Astrocyte (in vitro differentiated cells and primary cell): Measurements from ENCODE around the gene FAHD2A. TPM values are rescaled to one million over a fixed set of nuclear protein-coding genes. Genes with fewer than 3 reads are reported as not detected.
A peak's percentile ranks its signal among the peaks of the same experiment; 100 is the strongest.
"Not testable (repeated sequence)": the region's sequence is repeated elsewhere in the genome, so short reads cannot be mapped to it uniquely, and the experiment has no call there.

Source experiments
- DNase-seq: peaks from one replicate; pipeline ENCODE4 v3.0.0-alpha.2; 2010; ENCODE audit warnings: low read depth
- FAIRE-seq: peaks from 2 replicates; lab custom pipeline; 2011; peaks lifted over from hg19 to GRCh38; lab: Jason Lieb, UNC
- H2AFZ ChIP-seq: 2 replicates; pipeline ENCODE4 v1.6.0; 2012; ENCODE audit warnings: low read depth, low read length, inconsistent platforms
- H3K27ac ChIP-seq: 2 replicates; pipeline ENCODE4 v1.5.1; 2011; ENCODE audit warnings: low read depth, low read length, inconsistent platforms
- H3K27me3 ChIP-seq: 2 replicates; pipeline ENCODE4 v1.6.0; 2011; ENCODE audit warnings: low read length, inconsistent platforms; ENCODE audit not compliant: insufficient read depth
- H3K36me3 ChIP-seq: 2 replicates; pipeline ENCODE4 v1.5.1; 2011; ENCODE audit warnings: low read length, inconsistent platforms; ENCODE audit not compliant: insufficient read depth
- H3K4me1 ChIP-seq: 2 replicates; pipeline ENCODE4 v1.5.1; 2011; ENCODE audit warnings: low read length, inconsistent platforms; ENCODE audit not compliant: insufficient read depth
- H3K4me2 ChIP-seq: 2 replicates; pipeline ENCODE4 v1.6.0; 2012; ENCODE audit warnings: low read length, inconsistent platforms
- H3K4me3 ChIP-seq: 2 replicates; pipeline ENCODE4 v1.5.1; 2011; ENCODE audit warnings: low read depth, mild to moderate bottlenecking, low read length, inconsistent platforms; ENCODE audit not compliant: insufficient read depth
- H3K79me2 ChIP-seq: 2 replicates; pipeline ENCODE4 v1.6.0; 2012; ENCODE audit warnings: mild to moderate bottlenecking, low read length, inconsistent platforms; ENCODE audit not compliant: insufficient read depth
- H3K9ac ChIP-seq: 2 replicates; pipeline ENCODE4 v1.6.0; 2012; ENCODE audit warnings: mild to moderate bottlenecking, low read length, inconsistent platforms
- H3K9me3 ChIP-seq: 2 replicates; pipeline ENCODE4 v1.5.1; 2012; ENCODE audit warnings: low read depth, mild to moderate bottlenecking, low read length, inconsistent platforms; ENCODE audit not compliant: insufficient read depth
- H4K20me1 ChIP-seq: 2 replicates; pipeline ENCODE4 v1.6.0; 2012; ENCODE audit warnings: low read length, inconsistent platforms; ENCODE audit not compliant: insufficient read depth
- H3K27ac Mint-ChIP-seq: one replicate; pipeline ENCODE4 v1.8.0; 2021; ENCODE audit warnings: mild to moderate bottlenecking, mixed read lengths; ENCODE audit not compliant: unreplicated experiment
- H3K27me3 Mint-ChIP-seq: one replicate; pipeline ENCODE4 v1.8.0; 2021; ENCODE audit warnings: low read depth, mixed read lengths; ENCODE audit not compliant: unreplicated experiment
- H3K36me3 Mint-ChIP-seq: one replicate; pipeline ENCODE4 v1.8.0; 2021; ENCODE audit warnings: low read depth, mixed read lengths; ENCODE audit not compliant: unreplicated experiment
- H3K4me1 Mint-ChIP-seq: one replicate; pipeline ENCODE4 v1.8.0; 2021; ENCODE audit warnings: low read depth, mixed read lengths; ENCODE audit not compliant: unreplicated experiment
- H3K4me3 Mint-ChIP-seq: one replicate; pipeline ENCODE4 v1.8.0; 2021; ENCODE audit warnings: mild to moderate bottlenecking, moderate library complexity, mixed read lengths; ENCODE audit not compliant: unreplicated experiment
- H3K9me3 Mint-ChIP-seq: one replicate; pipeline ENCODE4 v1.8.0; 2021; ENCODE audit warnings: mild to moderate bottlenecking, mixed read lengths; ENCODE audit not compliant: unreplicated experiment
- CTCF ChIP-seq: IDR thresholded peaks from 2 replicates; pipeline ENCODE4 v1.5.1; 2011; ENCODE audit warnings: low read depth, mild to moderate bottlenecking, inconsistent platforms, low read length, moderate library complexity; ENCODE audit not compliant: insufficient read depth
- EZH2 ChIP-seq: IDR thresholded peaks from 2 replicates; pipeline ENCODE4 v1.6.1; 2012; ENCODE audit warnings: mild to moderate bottlenecking, low read length, inconsistent platforms; ENCODE audit not compliant: insufficient read depth
- total RNA-seq: library from RNA; stranded (reverse); gene quantifications from 2 replicates; pipeline ENCODE4 v1.2.1, GENCODE V29; 2021

The FAHD2A gene
- total RNA-seq, 1 donor from 2014 or later = 21.9 TPM

GRCh38 chr2:95401480-95401879, 1.0 kb upstream of the FAHD2A start:
- H4K20me1 ChIP-seq = peaks cover 7% of the 10 kb centered on the region
- peak overlapping the region; percentile 86 for H3K4me2 ChIP-seq
- H3K9ac ChIP-seq = peak overlapping the region; percentile 96
- TF ChIP-seq CTCF (no peak), EZH2 (no peak)
- no peak overlapping the region for H3K27ac Mint-ChIP-seq
- peaks cover 24% of the 10 kb centered on the region for H3K79me2 ChIP-seq
- peaks cover 7% of the 10 kb centered on the region for H3K4me1 ChIP-seq
- H3K27ac ChIP-seq = no peak overlapping the region
- H3K9me3 ChIP-seq = no peaks in the 10 kb centered on the region
- DNase-seq (no peak), FAIRE-seq (no peak)
- no peaks in the 10 kb centered on the region for H3K36me3 Mint-ChIP-seq
- peak overlapping the region; percentile 97 for H3K4me3 ChIP-seq
- peak overlapping the region; percentile 96 for H3K4me3 Mint-ChIP-seq
- H3K9me3 Mint-ChIP-seq = peaks cover 2% of the 10 kb centered on the region
- H3K27me3 ChIP-seq = no peaks in the 10 kb centered on the region
- H3K27me3 Mint-ChIP-seq = peaks cover 9% of the 10 kb centered on the region
- no peaks in the 10 kb centered on the region for H3K36me3 ChIP-seq
- H3K4me1 Mint-ChIP-seq = peaks cover 9% of the 10 kb centered on the region
- H2AFZ ChIP-seq = peak overlapping the region; percentile 95

- not testable (repeated sequence) for H3K27me3 ChIP-seq, H3K36me3 Mint-ChIP-seq, H3K9me3 ChIP-seq, H3K36me3 ChIP-seq, H4K20me1 ChIP-seq, FAIRE-seq, H3K4me1 Mint-ChIP-seq, DNase-seq, H3K9me3 Mint-ChIP-seq, H3K4me1 ChIP-seq, H3K27me3 Mint-ChIP-seq
- H3K27ac Mint-ChIP-seq = peak overlapping the region; percentile 81
- peak overlapping the region; percentile 95 for H2AFZ ChIP-seq
- peak overlapping the region; percentile 86 for H3K4me2 ChIP-seq
- H3K4me3 ChIP-seq = peak overlapping the region; percentile 97
- H3K4me3 Mint-ChIP-seq = peak overlapping the region; percentile 96
- H3K27ac ChIP-seq = peak overlapping the region; percentile 92
- peak overlapping the region; percentile 96 for H3K9ac ChIP-seq
- peaks cover 24% of the 10 kb centered on the region for H3K79me2 ChIP-seq
These were observed 521 bp upstream of the FAHD2A start for GRCh38 chr2:95402004-95402369.

- H3K9me3 Mint-ChIP-seq, H3K36me3 ChIP-seq, H3K36me3 Mint-ChIP-seq, FAIRE-seq, H3K9me3 ChIP-seq, H3K27me3 ChIP-seq, H3K4me1 Mint-ChIP-seq, H3K4me1 ChIP-seq, H4K20me1 ChIP-seq, H3K27me3 Mint-ChIP-seq: not testable (repeated sequence)
- Histone ChIP-seq H2AFZ (peak overlapping the region; percentile 95), H3K27ac (peak overlapping the region; percentile 92), H3K9ac (peak overlapping the region; percentile 96), H3K79me2 (peaks cover 24% of the 10 kb centered on the region), H3K4me2 (peak overlapping the region; percentile 86), H3K4me3 (peak overlapping the region; percentile 97)
- peak; percentile 2 for DNase-seq
- Mint-ChIP-seq H3K4me3 (peak overlapping the region; percentile 96), H3K27ac (peak overlapping the region; percentile 93)
- peak; percentile 17 for TF ChIP-seq CTCF
These were observed 755 bp downstream of the FAHD2A start for GRCh38 chr2:95403204-95403721.

- H3K79me2 ChIP-seq = peaks cover 24% of the 10 kb centered on the region
- not testable (repeated sequence) for H3K27me3 ChIP-seq, H3K36me3 ChIP-seq, H3K9me3 ChIP-seq, H3K27me3 Mint-ChIP-seq, H3K36me3 Mint-ChIP-seq, H2AFZ ChIP-seq, H3K9me3 Mint-ChIP-seq, H3K4me1 ChIP-seq, DNase-seq, H3K27ac ChIP-seq, H4K20me1 ChIP-seq, H3K4me1 Mint-ChIP-seq, H3K27ac Mint-ChIP-seq, FAIRE-seq
- peak overlapping the region; percentile 96 for H3K9ac ChIP-seq
- peak overlapping the region; percentile 86 for H3K4me2 ChIP-seq
- H3K4me3 Mint-ChIP-seq = peak overlapping the region; percentile 96
- H3K4me3 ChIP-seq = peak overlapping the region; percentile 97
These were observed 1.3 kb downstream of the FAHD2A start for GRCh38 chr2:95403824-95404223.

- not testable (repeated sequence) for H3K9ac ChIP-seq, H3K9me3 Mint-ChIP-seq, H3K27me3 ChIP-seq, H3K4me2 ChIP-seq, H3K36me3 ChIP-seq, H3K27ac ChIP-seq, H3K4me3 ChIP-seq, H3K4me1 Mint-ChIP-seq, H2AFZ ChIP-seq, H3K36me3 Mint-ChIP-seq, H3K27ac Mint-ChIP-seq, H3K9me3 ChIP-seq, FAIRE-seq, H3K4me1 ChIP-seq, H3K27me3 Mint-ChIP-seq, DNase-seq
- H3K4me3 Mint-ChIP-seq = peak overlapping the region; percentile 40
- peaks cover 24% of the 10 kb centered on the region for H3K79me2 ChIP-seq
- peaks cover 12% of the 10 kb centered on the region for H4K20me1 ChIP-seq
These were observed 2.2 kb downstream of the FAHD2A start for GRCh38 chr2:95404676-95405075.
